Measurements from ENCODE around the gene INSYN2A. TPM values are rescaled to one million over a fixed set of nuclear protein-coding genes. Genes with fewer than 3 reads are reported as not detected.

The INSYN2A gene
- total RNA-seq, 4 donors from 2014 or later = 0.33 to 0.52 (median 0.42) TPM; not detected in 1

DNA sequence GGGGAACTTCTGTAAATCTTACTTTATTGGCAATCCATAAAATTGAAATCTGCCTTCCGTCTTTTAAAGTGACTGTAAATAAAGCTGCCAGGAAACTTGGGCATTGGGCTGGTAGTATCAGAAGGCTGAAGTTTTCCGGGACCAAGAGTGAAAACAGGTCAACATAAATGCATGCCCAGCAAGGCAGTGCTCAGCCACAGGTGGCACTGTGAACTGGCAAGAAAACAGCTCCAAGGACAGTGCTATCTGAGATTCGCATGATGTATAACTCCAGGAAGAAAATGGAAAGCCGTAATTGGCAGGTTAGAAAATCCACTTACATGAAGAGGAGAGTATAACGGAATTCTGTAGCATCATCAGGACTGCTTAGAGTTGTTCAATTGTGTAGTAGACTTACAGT lies 1.9 kb upstream of the INSYN2A start:
- 97% methylated on average over 5 of the region's 5 CpGs for WGBS
- Histone ChIP-seq H3K4me3 (no peak overlapping the region), H3K9me3 (no peaks in the 10 kb centered on the region), H3K27ac (replicated peaks in 1 of 4) (no peak overlapping the region), H3K27me3 (peaks cover 0 to 16% (median 4%) of the 10 kb centered on the region in 4 donors), H3K4me1 (peaks cover 21 to 28% (median 23%) of the 10 kb centered on the region in 4 donors), H3K36me3 (peaks cover 0 to 16% (median 4%) of the 10 kb centered on the region in 4 donors)
- TF ChIP-seq EP300 (IDR thresholded peaks at IDR 0.05) = no peak
- TF ChIP-seq, protein P1, sequence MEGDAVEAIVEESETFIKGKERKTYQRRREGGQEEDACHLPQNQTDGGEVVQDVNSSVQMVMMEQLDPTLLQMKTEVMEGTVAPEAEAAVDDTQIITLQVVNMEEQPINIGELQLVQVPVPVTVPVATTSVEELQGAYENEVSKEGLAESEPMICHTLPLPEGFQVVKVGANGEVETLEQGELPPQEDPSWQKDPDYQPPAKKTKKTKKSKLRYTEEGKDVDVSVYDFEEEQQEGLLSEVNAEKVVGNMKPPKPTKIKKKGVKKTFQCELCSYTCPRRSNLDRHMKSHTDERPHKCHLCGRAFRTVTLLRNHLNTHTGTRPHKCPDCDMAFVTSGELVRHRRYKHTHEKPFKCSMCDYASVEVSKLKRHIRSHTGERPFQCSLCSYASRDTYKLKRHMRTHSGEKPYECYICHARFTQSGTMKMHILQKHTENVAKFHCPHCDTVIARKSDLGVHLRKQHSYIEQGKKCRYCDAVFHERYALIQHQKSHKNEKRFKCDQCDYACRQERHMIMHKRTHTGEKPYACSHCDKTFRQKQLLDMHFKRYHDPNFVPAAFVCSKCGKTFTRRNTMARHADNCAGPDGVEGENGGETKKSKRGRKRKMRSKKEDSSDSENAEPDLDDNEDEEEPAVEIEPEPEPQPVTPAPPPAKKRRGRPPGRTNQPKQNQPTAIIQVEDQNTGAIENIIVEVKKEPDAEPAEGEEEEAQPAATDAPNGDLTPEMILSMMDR (IDR thresholded peaks at IDR 0.05) = no peak
- no peak for TF ChIP-seq POLR2A (IDR thresholded peaks at IDR 0.05; ENCODE audit: low read depth)
- TF ChIP-seq POLR2AphosphoS5 (IDR thresholded peaks at IDR 0.05) = no peak
- DNase-seq (ENCODE audit: extremely low spot score) = no peak
- intact Hi-C loops (cut with DNase I) = no loop called here

GRCh38 chr10:127197154-127197432 lies 702 bp upstream of the INSYN2A start:
- H3K4me3 ChIP-seq = peak overlapping the region in 1 of 4 donors; percentile 52
- intact Hi-C loops (cut with DNase I) = no loop called here
- 71% methylated on average over 4 of the region's 5 CpGs for WGBS

GRCh38 chr10:127195571-127196281 lies 665 bp downstream of the INSYN2A start:
- Histone ChIP-seq H3K9me3 (no peaks in the 10 kb centered on the region), H3K36me3 (peaks cover 0 to 9% (median 2%) of the 10 kb centered on the region in 4 donors), H3K27me3 (peaks cover 0 to 25% (median 4%) of the 10 kb centered on the region in 4 donors), H3K4me3 (peak overlapping the region; percentile 51 to 58 (median 52)), H3K27ac (replicated peaks in 1 of 4) (no peak overlapping the region), H3K4me1 (peaks cover 21 to 28% (median 23%) of the 10 kb centered on the region in 4 donors)
- TF ChIP-seq EP300 (IDR thresholded peaks at IDR 0.05) = no peak
- intact Hi-C loops (cut with DNase I) = no loop called here
- WGBS = 6% methylated on average over 7 of the region's 91 CpGs
- no peak for DNase-seq (ENCODE audit: extremely low spot score)

More at GRCh38 chr10:127197154-127197432, 702 bp upstream of the INSYN2A start:
- Histone ChIP-seq H3K27ac (replicated peaks in 1 of 4) (no peak overlapping the region), H3K27me3 (peaks cover 0 to 20% (median 4%) of the 10 kb centered on the region in 4 donors), H3K9me3 (no peaks in the 10 kb centered on the region), H3K36me3 (peaks cover 0 to 9% (median 4%) of the 10 kb centered on the region in 4 donors), H3K4me1 (peaks cover 21 to 28% (median 23%) of the 10 kb centered on the region in 4 donors)
- DNase-seq (ENCODE audit: extremely low spot score) = no peak
- no peak for TF ChIP-seq POLR2A (IDR thresholded peaks at IDR 0.05; ENCODE audit: low read depth)
- TF ChIP-seq, protein P1 (IDR thresholded peaks at IDR 0.05) = no peak
- no peak for TF ChIP-seq POLR2AphosphoS5 (IDR thresholded peaks at IDR 0.05)
- TF ChIP-seq EP300 (IDR thresholded peaks at IDR 0.05) = no peak

DNA sequence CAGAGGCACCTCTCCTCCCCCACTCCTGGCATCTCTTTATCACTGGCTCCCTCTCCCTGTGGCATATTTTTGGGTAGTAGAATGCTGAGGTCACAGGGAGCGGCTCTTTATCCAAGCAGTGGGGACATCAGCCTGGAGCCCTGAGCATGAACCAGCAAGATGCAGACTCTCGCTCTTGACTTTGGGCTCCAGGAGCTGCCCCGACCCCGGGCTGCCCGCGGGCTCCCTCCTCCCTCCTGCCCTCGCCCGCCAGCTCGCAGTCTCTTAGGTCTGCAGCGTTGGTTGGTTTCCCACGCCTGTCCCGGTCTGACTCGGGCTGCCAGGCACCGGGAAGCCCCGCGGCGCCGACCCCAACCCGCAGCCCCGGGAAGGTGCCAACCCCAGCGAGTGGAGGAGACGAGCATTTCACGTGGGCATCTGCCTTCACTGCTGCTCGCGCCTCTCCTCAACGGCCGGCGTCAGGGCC lies 1.3 kb downstream of the INSYN2A start:
- TF ChIP-seq POLR2A (IDR thresholded peaks at IDR 0.05; ENCODE audit: low read depth) = no peak
- TF ChIP-seq POLR2AphosphoS5 (IDR thresholded peaks at IDR 0.05) = no peak
- TF ChIP-seq EP300 (IDR thresholded peaks at IDR 0.05) = no peak
- TF ChIP-seq, protein P1 (IDR thresholded peaks at IDR 0.05) = no peak
- peaks cover 21 to 28% (median 23%) of the 10 kb centered on the region in 4 donors for H3K4me1 ChIP-seq
- intact Hi-C loops (cut with DNase I) = no loop called here
- H3K36me3 ChIP-seq = peaks cover 0 to 7% (median 0%) of the 10 kb centered on the region in 4 donors
- H3K27me3 ChIP-seq = peaks cover 0 to 25% (median 4%) of the 10 kb centered on the region in 4 donors
- H3K4me3 ChIP-seq = peak overlapping the region; percentile 51 to 58 (median 52)
- 19% methylated on average over 7 of the region's 28 CpGs for WGBS
- H3K27ac ChIP-seq (replicated peaks in 1 of 4) = no peak overlapping the region
- DNase-seq (ENCODE audit: extremely low spot score) = no peak
- H3K9me3 ChIP-seq = no peaks in the 10 kb centered on the region

- Histone ChIP-seq H3K4me3 (peak overlapping the region in 3 of 4 donors; percentile 51 to 58 (median 52)), H3K4me1 (peaks cover 21 to 28% (median 23%) of the 10 kb centered on the region in 4 donors), H3K36me3 (peaks cover 0 to 2% (median 0%) of the 10 kb centered on the region in 4 donors), H3K9me3 (no peaks in the 10 kb centered on the region), H3K27ac (replicated peaks in 1 of 4) (no peak overlapping the region), H3K27me3 (peaks cover 0 to 25% (median 4%) of the 10 kb centered on the region in 4 donors)
- DNase-seq (ENCODE audit: extremely low spot score) = no peak
- WGBS = 70% methylated on average over 16 of the region's 16 CpGs
- intact Hi-C loops (cut with DNase I) = no loop called here
- TF ChIP-seq, protein P1 (IDR thresholded peaks at IDR 0.05) = no peak
- TF ChIP-seq POLR2AphosphoS5 (IDR thresholded peaks at IDR 0.05) (no peak), EP300 (IDR thresholded peaks at IDR 0.05) (no peak), POLR2A (IDR thresholded peaks at IDR 0.05; ENCODE audit: low read depth) (no peak)
Observed at GRCh38 chr10:127194599-127194998, 1.8 kb downstream of the INSYN2A start.
